CD4-positive, alpha-beta T cell treated with Interleukin-17A for 4 hours (primary cell): ENCODE data around the gene NCBP2L.
A peak's percentile ranks its signal among the peaks of the same experiment; 100 is the strongest.

Source experiments
- DNase-seq: peaks from one replicate; pipeline ENCODE4 v3.0.0-alpha.2; 2020; ENCODE audit warnings: mixed read lengths

The NCBP2L gene

DNA sequence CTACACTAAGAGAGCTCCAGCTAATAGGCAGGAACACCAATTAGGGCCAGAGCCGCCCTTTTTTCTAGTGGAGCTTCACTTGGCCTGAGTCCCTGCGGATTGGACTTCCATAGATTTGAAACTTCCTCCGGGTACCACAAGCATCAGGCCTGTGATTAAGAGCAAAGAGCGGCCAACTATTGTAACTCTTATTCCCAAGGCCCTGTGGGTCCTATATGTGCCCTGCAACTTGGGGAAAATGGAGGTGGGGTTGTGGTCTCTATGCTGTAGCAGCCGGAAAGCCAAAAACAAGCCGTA is at the start of gene NCBP2L:
Gene NCBP2L (plus strand): TSS at position 198 of the 297 bp plus-strand sequence. CDS start 16,488 bp downstream, outside the sequence.
- DNase-seq, result no peak

DNA sequence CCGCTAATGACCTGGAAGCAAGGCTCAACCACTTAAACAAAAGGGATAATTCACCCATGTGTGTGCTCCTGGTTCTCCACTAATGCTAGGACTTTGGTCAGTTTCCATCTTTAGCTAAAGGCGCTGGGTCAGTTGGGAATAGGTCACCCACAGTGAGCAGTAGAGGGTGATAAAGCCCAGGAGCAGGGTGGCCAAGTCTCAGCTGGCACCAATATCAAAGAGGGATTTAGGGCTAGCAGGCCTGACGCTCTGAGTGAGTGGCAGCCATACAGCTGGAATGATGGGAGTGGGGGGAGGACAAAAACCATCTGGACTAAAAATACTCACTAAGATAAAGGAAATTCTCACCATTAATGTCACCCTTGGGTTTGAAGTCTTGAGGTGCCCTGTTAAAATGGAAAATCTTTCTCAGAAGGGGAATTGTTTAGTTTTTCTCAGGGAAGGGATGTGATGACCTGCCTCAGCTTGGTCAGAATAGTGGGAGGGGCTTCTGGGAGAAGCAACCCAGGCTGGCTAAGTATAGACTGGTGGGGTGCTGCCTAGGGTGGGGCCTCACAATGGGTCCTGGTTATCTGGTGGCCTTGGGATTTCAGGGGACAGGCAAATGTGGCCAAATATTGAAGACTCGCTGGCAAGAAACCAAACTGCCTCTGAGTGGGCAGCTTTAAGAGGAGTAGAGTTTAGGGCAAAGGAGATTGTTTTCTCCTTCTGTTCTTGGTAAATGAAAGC is 49.0 kb upstream of the NCBP2L start:
- DNase-seq, result no peak

DNA sequence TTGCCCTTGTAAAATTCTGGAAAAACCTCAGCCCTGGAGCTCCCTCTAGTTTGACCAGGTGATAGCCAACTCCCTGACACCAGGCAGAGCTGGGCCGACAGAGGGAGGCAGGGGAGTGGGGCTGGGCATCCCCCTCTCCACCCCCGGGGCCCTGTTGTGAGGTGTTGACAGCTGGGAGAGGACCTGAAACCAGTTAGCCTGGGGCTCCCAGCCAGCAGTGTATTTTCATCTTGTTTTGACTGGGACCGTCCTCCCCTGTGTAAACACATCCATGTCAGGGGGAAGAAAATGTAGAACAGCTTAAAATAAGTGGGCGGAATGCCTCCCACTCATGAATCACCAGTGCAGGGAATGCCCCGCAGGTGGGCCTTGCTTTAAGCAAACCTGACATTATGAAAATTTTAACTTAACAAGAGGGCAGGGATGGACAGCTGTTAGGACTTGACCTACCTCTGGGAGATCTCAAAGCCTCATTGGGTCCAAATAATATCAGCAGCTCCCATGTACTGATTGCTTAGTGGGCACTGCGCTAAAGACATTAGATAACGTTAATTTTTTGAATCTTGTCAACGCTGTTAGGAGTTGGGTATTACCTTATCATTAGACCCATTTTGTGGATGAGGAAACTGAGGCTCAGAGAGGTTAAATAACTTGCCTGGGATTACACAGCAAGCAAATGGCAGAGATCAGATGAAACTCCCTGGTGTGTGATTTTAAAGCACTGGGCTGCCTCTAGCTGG is 47.8 kb upstream of the NCBP2L start:
- DNase-seq, result no peak

DNA sequence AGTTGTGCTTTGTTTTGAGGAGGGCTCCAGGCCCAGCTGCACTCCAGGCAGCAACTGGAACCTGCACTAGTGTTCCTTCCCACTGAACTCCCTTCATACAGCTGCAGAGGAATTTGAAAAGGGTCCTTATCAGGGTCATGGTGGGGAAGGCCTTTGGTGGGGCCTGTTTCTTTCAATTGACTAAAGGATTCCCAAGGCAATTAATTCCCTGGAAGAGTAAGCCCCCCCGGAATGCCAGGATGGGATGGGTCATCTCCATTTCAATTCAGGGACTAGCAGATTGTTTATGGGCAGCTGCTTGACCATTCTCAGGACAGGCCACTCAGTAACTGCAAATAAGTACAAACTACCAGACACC is 47.3 kb upstream of the NCBP2L start:
- DNase-seq, result no peak

DNA sequence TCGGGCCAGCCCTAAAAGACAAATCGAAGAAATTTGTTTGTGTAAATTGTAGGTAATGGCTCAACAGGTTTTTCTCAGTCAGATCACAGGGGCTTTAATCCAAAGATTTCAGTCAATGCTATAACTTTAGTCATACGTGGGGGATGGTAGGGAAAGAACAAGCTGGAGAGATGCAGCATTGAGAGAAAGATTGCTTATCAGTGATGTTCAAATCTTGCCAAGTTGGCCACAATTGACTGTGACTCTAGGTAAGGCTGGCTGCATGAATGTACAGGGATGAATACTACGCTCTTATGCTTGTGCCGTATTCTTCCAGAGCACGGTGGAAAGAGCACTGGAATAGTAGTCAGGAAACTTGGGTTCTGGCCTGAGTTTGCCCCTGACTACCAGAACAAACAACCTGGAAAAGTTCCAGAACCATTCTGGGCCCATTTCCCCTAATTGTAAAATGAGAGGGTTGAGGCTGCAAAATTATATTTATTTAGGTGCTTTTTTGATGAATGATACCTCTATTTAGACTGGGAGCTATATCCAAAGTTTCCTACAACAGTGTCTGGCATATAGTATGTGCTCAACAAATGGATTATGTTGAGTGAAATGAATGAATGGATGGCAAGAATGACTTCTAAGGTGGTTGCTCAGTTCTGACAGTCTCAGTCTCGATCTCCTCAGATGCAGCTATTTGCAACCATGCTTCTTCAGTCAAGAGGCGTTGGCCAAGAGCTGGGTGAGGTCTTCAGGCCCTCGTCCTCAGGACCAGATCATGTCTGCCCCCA is 46.4 kb upstream of the NCBP2L start:
- DNase-seq, result no peak

DNA sequence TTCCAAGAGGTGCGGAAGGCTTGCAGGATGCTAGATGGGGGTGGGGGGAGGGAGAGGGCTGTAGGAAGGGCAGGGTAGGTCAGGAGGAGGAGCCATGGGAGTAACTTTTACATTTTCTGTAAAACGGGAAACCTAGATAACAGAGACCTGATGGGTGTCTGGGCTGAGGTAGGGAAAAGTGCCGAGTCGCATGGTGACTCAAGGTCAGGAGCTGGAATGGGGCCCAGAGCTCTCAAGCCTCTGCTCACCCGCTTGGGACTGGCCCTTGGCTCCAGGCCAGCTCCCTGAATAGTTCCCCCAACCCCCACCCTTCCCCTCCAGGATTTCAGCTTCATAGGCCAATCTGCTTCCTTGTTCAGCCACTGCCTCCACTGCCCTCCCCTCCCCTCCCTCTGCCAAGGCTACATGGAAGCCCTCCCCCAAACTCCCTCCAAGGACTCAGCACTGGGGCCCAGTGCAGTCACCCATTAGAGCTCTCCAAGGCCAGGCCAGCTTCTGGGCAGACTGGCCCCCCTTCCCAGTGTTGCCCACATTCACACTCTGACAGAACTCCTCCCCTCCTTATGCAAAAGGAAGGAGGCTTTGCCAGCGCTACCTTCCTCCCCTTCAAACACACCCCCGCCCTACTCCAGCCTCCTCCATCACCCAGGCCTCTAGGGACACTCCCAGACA is 45.6 kb upstream of the NCBP2L start:
- DNase-seq, result no peak

DNA sequence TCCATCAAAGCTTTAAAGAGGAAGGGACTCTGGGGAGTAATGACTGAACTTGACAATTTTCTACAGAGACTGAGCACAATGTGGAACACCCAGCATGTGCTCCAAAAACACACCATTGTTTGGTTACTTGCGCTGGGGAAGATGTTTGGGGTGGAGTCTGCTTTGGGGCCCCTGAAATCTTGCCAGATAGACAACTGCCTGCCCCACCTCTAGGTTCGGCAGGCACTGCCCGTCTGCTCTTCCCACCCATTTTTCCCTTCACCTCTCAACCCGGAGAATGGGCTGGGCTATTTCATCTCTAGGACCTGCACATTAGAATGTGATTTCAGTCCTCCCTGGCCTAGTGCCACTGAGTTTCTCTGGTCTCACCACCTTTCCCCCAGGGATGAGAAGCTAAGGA is 43.8 kb upstream of the NCBP2L start:
- DNase-seq, result no peak

DNA sequence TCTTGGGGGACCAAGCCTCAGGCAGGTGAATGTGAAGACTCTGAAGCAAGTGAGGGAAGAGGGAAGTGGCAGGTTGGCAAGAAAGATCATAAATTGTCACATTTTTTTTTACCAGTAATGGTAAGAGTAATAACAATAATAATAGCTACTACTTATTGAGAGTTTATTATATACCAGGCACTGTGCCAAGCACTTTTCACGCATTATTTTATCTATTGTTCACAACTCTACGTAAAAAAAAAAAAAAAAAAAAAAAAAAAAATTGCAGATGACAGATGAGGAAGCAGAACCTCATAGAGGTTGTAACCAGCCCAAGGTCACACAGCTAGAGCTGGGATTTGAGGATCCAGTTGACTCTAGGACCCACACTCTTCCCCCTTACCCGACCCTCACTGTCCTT is 42.9 kb upstream of the NCBP2L start:
- DNase-seq, result no peak

DNA sequence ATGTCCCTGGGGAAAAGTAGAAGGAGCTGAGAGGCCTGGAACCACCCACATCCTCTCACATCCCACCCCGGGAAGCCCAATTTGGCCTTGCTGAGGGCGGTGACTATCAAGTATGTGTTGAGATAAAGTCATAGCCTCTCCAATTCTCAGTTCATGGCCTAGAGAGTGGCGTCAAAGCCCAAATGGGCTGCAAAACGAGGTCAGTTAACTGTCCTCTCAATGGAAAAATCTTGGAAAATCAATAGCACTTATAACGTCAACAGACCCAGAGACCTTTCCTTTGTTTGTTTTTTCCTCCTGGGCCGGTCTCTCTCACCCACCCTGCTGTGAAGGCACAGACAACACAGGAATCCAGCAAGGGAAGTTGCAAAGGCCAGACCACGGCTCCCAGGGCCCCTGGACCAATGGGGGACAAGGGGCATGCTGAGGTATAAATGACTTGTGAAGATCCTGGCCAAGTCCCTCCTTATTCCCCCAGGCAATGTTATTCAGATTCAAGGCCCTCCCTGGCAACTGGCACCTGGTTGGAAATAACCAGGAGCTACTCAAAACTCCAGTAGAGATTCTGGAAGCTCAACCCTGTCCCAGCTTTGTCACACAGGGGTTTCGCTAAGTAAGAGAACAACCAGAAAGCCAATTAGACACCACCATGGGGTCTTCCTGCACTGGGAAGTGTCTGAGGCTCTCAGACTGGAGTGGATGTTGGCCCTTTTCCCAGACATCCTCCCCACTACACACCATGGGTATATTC is 40.6 kb upstream of the NCBP2L start:
- no peak for DNase-seq

DNA sequence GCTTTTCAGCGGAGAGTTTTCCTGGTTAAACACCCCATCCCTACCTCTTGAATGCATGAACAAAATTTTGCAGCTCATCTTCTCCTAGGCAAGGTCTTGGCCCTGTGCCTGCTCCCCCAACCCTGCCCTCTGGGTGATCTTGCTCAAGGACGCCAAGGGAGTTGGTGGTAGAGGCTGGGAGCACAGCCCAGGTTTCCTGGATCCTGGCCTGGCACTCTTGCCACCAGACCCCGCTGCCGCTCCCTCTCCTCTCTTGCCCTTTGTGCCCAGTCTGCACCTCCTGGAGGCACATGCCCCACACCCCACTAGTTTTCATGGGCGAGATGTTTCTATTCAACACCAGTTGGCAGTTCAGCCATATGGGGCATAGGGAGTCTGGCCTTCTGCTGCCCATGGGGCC is 39.3 kb upstream of the NCBP2L start:
- no peak for DNase-seq

DNA sequence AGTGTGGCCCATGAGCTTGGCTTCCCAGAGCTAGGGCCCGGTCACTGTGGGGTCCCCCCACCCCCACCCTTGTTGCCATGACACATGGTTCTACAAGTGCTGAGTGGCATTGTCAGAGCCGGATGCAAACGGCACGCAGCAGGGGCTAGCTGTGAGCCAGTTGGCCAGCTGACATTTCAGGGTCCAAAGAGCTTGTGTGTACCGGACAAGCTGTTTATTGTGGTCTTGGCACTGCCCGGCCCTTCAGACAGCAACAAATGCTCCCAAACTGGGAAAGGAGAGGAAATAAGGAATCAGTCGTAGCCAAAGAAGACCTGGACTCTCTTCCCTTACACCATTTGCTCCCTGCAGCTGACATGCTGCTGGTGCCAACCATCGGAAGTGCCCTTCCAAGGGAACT is 38.8 kb upstream of the NCBP2L start:
- no peak for DNase-seq

DNA sequence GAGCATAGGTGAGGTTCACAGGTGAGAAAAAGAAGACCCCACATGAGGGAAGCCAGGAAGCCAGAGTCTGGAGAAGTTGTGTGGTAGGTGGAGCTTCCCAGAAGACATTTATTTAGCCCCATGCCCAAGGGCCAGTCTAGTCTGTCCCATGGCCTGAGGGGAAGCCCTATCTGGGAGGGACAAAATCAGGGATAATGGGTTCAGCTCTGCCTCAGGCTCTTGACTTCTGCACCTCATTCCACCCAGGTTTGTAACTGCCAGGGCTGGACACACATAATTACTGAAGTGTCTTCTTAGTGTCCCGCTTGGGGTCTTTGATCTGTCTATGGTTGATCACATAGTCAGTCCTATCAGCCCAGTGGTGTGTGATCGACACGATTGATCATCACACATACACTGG is 38.0 kb upstream of the NCBP2L start:
- no peak for DNase-seq

DNA sequence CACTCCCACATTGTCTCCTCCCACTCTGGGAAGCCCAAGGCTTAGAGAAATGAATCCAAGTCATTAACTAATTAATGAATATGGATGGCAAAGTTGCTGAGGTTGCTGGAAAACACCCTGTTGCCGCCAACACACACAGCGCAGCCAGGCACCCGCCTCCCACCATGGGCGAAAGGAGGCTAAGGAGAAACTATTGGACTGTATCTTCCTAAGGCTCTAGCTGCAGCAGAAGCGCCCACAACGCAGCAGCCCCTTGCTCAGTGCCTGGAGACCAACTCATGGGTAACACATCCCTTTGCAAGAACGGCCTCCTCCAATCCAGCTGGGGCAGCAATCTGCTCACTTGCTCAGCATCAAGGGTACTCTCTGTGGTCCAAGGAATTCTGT is 36.1 kb upstream of the NCBP2L start:
- peak; percentile 33 for DNase-seq

DNA sequence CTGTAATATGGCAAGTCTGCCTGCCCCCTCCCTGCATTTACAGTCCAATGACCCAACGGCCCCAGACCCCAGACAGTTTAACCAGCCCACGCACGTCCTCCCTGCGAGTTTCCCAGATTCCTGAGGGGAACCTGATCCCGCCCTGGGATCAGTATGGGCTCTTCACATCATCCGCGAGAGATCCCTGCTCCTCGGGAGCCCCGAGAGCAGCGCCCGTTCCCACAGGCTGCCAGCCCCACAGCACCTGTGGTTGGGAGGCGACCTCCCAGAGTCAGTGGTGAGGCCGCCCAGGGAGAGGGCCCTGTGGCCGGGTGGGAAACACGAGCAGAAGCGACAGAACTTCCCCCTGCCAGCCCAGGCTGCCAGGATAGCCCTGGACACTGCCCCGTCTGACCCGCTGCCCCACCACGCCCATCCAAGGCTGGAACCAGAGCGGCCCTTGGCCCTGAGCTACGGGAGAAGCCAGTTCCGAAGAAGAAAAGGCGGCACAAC is 34.8 kb upstream of the NCBP2L start:
- DNase-seq, result peak; percentile 13

DNA sequence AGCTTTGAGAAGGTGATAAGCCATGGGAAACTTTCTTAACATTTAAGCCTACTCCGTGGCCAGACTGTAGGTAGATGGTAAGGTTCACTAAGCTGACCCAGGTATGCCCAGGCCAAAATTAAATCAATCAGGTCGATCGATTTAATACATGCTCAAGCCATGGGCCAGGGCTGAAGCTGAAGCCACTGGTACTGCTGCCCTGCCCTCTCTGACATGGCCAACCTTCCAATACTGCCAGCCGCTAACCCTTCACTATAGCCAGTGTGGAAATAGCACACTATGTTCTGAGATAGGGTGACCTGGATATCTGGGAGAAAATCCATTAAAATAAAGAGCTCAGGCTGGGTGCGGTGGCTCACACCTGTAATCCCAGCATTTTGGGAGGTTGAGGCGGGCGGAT is 33.5 kb upstream of the NCBP2L start:
- no peak for DNase-seq

DNA sequence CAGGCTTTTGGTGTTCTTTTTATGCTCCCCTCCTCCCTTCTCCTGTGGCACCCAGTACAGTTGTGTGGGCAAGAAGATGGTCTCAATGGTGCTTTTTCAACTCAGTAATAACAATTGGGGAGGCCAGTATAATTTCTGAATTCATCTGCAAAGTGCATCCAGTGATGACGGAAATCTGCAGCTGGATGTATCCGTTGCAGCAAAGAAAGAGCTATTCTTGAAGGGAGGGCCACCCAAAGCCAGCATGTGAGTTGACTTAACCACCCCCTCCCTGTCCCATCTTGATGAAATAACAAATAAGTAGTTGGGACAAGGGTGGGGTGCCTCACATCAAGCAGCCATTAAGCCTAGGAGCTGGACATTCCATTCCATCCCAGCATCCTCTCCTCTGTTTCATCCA is 32.7 kb upstream of the NCBP2L start:
- no peak for DNase-seq

DNA sequence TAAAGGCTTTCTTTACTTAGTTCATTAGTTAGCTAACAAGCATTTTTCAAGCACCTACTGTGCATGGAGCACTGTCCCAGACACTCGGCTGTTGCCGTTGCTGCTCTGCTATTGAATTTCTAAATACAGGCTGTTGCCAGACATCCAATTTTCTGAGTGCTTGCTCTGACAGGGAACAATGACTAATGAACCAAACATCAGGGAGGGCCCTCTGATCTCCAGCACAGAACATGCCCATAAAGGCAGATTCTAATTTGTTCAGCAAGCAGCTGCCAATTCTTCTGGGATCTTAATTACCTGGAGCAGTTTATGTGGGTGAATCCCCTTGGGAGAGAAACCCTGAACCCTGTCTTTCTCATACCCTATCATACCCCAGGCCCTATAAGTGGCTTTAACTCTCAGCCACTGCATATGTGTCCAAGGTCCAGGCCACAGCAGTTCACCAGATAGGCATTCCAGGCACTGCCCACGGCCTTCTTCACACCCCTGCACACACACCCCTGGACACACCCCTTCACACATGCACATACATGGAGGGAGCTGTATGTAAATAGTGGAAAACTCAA is 29.9 kb upstream of the NCBP2L start:
- DNase-seq, result no peak

DNA sequence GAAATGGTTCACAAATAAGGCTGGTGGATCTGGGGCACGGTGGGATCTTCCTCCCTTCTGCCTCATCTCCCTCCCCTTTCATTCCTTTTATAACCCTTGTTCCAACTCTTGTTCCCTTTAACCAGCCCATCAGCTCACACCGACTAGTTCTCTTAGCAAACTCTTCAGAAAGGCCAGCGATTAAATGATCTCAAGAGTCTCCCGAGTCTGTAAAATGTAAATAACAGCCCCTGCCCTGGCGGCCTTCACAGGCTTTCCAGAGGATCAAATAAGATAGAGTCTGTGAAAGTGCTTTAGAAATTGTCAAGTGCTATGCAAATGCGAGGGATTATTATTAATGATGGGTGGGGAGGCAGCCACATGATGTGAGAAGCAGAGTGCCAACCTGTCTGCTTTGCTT is 29.0 kb upstream of the NCBP2L start:
- no peak for DNase-seq

DNA sequence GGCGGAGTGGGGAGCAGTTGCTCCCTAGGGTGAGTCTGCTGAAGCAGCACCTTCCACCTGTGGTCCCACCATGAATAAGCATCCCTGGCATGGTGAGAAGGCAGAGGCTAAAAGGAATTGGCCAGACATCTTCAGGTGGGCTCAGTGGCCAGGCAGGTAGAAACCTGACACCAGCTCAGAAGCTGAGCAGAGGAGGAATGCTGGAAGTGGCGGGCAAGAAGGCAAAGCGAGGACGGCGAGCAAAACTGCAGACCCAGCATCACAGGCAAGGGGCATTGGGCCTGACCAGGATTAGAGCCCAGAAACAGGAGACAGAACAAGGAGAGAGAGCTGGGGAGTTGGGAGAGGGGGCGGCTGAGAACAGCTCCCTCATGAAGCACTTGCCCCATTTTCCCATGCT is 27.3 kb upstream of the NCBP2L start:
- no peak for DNase-seq

DNA sequence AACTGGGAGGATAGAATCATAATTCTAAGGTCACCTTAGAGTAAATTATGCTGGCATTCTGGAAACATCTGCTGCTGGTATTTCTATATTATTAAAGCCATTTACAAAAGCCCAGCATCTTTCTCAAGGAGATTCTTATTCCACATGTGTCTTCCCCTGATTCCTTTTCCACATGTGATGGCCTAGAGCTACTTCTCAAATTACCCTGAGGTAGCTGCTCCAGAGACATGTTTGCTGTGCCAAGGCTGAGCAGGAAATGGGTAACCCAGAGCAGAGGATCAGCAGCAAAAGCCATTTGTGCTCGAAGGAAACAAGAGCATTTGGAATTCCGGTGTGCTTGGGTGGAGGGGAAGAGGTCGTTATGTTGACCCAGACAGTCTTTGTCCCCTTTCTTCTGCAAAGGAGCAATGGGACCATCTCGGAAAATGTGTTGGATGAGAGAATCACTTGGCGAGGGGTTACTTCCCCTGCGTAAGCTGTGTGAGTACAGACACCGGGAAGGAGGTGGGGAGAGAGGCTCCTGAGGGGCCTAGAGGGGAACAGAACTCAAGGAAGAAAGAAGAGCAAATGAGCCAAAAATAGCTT is 26.6 kb upstream of the NCBP2L start:
- no peak for DNase-seq

DNA sequence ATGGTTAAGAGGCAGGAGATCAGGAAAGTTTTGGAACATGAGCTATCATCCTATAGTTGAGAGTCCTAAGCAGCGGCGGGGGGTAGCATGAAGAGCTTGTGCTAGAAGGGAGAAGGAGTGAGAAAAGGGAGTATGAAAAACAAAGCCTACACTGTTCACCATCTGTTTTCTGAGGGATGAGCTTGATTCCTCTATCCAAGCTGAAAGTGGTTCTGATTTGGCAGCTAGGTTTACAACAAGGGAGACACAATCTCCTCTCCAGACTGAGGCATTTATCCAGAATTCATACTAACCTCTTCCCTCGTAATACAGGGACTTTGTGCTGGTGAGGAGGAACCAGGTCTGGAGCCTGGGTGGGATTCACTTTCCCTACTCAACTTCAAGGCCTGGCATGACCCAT is 25.5 kb upstream of the NCBP2L start:
- DNase-seq, result no peak

DNA sequence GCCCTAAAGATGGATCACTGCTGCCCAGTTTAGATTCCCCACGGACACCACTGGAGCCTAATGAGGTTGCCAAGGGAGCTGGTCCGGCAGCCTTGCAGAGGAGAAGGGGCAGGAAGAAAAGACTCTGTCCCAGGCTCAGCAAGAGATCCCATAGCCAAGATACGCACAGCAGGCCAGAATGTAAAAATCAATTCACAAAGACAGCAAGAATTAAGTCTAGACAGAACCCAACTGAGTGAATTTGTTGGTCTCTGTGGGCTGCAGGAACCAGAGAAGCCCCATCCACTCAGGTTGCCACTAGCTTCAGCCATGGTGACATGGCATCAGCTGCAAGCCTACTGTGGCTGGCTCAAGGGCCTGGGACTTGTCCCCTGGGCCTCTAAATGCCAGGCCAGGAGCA is 24.8 kb upstream of the NCBP2L start:
- no peak for DNase-seq
